T-helper 17 cell (primary cell): ENCODE data around the gene MYL2. TPM values are rescaled to one million over a fixed set of nuclear protein-coding genes. Genes with fewer than 3 reads are reported as not detected.

ENCODE experiments used
- ATAC-seq: fragments of 150-1000 bp; cut with Tn5 transposase; 2 replicates; pipeline ENCODE4 v1.10.0; 2021; ENCODE audit warnings: mild to moderate bottlenecking, moderate library complexity
- DNase-seq, 3 donors: peaks; one replicate each; pipeline versions ENCODE4 v3.0.0 to v3.0.0-alpha.2; 2020 to 2021
- H3K9me3 ChIP-seq: one replicate; pipeline ENCODE4 v1.7.0; 2013; ENCODE audit warnings: low read length, mild to moderate bottlenecking; ENCODE audit not compliant: control insufficient read depth, poor library complexity, severe bottlenecking
- H3K27ac Mint-ChIP-seq: one replicate; pipeline ENCODE4 v1.8.0; 2022; ENCODE audit warnings: mild to moderate bottlenecking, moderate library complexity, mixed read lengths
- H3K27me3 Mint-ChIP-seq: one replicate; pipeline ENCODE4 v1.8.0; 2022; ENCODE audit warnings: mixed read lengths
- H3K36me3 Mint-ChIP-seq: one replicate; pipeline ENCODE4 v1.8.0; 2022; ENCODE audit warnings: low read depth, mixed read lengths
- H3K4me1 Mint-ChIP-seq: one replicate; pipeline ENCODE4 v1.8.0; 2022; ENCODE audit warnings: mild to moderate bottlenecking, mixed read lengths
- H3K4me3 Mint-ChIP-seq: one replicate; pipeline ENCODE4 v1.8.0; 2022; ENCODE audit warnings: mild to moderate bottlenecking, moderate library complexity, mixed read lengths
- total RNA-seq, 4 donors: library from RNA in 2 of 4; stranded (reverse) in 2 of 4; gene quantifications; one replicate each; pipeline ENCODE4 v1.2.3 and lab custom pipeline; 2022 to 2026

Gene MYL2
- total RNA-seq, 2 donors from 2014 or later: not detected

GRCh38 chr12:110937104-110937641, 16.8 kb upstream of the MYL2 start:
- no peaks in the 10 kb centered on the region for H3K9me3 ChIP-seq
- H3K4me3 Mint-ChIP-seq: peak overlapping the region; percentile 28
- ATAC-seq: peak; percentile 56
- peaks cover 46% of the 10 kb centered on the region for H3K27me3 Mint-ChIP-seq
- peaks cover 2% of the 10 kb centered on the region for H3K36me3 Mint-ChIP-seq
- peak; percentile 27 to 55 (median 36) for DNase-seq
- H3K4me1 Mint-ChIP-seq: peaks cover 5% of the 10 kb centered on the region
- peak overlapping the region; percentile 84 for H3K27ac Mint-ChIP-seq

GRCh38 chr12:110936367-110937103, 16.2 kb upstream of the MYL2 start:
- peaks cover 49% of the 10 kb centered on the region for H3K27me3 Mint-ChIP-seq
- H3K9me3 ChIP-seq: no peaks in the 10 kb centered on the region
- DNase-seq (no peak), ATAC-seq (no peak)
- H3K4me1 Mint-ChIP-seq: peaks cover 7% of the 10 kb centered on the region
- no peaks in the 10 kb centered on the region for H3K36me3 Mint-ChIP-seq
- no peak overlapping the region for H3K27ac Mint-ChIP-seq
- H3K4me3 Mint-ChIP-seq: peak overlapping the region; percentile 28

- Mint-ChIP-seq H3K36me3 (no peaks in the 10 kb centered on the region), H3K4me1 (peaks cover 7% of the 10 kb centered on the region), H3K27ac (no peak overlapping the region), H3K27me3 (peaks cover 47% of the 10 kb centered on the region), H3K4me3 (no peak overlapping the region)
- ATAC-seq: no peak
- DNase-seq: no peak
- H3K9me3 ChIP-seq: no peaks in the 10 kb centered on the region
These were observed 15.2 kb upstream of the MYL2 start for GRCh38 chr12:110935588-110935987.

GRCh38 chr12:110934093-110934852, 13.9 kb upstream of the MYL2 start:
- DNase-seq (no peak), ATAC-seq (no peak)
- Mint-ChIP-seq H3K27me3 (peaks cover 43% of the 10 kb centered on the region), H3K36me3 (no peaks in the 10 kb centered on the region), H3K4me3 (no peak overlapping the region), H3K27ac (no peak overlapping the region), H3K4me1 (peaks cover 7% of the 10 kb centered on the region)
- no peaks in the 10 kb centered on the region for H3K9me3 ChIP-seq

GRCh38 chr12:110933326-110933974, 13.1 kb upstream of the MYL2 start:
- Mint-ChIP-seq H3K27ac (peak overlapping the region; percentile 19), H3K4me3 (no peak overlapping the region), H3K27me3 (peaks cover 43% of the 10 kb centered on the region), H3K4me1 (peaks cover 7% of the 10 kb centered on the region), H3K36me3 (no peaks in the 10 kb centered on the region)
- no peak for ATAC-seq
- no peaks in the 10 kb centered on the region for H3K9me3 ChIP-seq
- no peak for DNase-seq

GRCh38 chr12:110932046-110932445, 11.7 kb upstream of the MYL2 start:
- no peak overlapping the region for H3K4me3 Mint-ChIP-seq
- H3K36me3 Mint-ChIP-seq: no peaks in the 10 kb centered on the region
- H3K27me3 Mint-ChIP-seq: peaks cover 37% of the 10 kb centered on the region

GRCh38 chr12:110931315-110931728, 10.9 kb upstream of the MYL2 start:
- Mint-ChIP-seq H3K4me3 (no peak overlapping the region), H3K27me3 (peaks cover 31% of the 10 kb centered on the region), H3K4me1 (peaks cover 4% of the 10 kb centered on the region), H3K36me3 (no peaks in the 10 kb centered on the region), H3K27ac (no peak overlapping the region)
- H3K9me3 ChIP-seq: no peaks in the 10 kb centered on the region
- ATAC-seq (no peak), DNase-seq (no peak)

More at GRCh38 chr12:110932046-110932445, 11.7 kb upstream of the MYL2 start:
- DNase-seq: no peak
- no peak for ATAC-seq
- Mint-ChIP-seq H3K4me1 (peaks cover 6% of the 10 kb centered on the region), H3K27ac (no peak overlapping the region)
- no peaks in the 10 kb centered on the region for H3K9me3 ChIP-seq

GRCh38 chr12:110930348-110931314, 10.3 kb upstream of the MYL2 start:
- H3K36me3 Mint-ChIP-seq: peaks cover 2% of the 10 kb centered on the region
- DNase-seq (no peak), ATAC-seq (no peak)
- no peaks in the 10 kb centered on the region for H3K9me3 ChIP-seq
- H3K4me1 Mint-ChIP-seq: peaks cover 4% of the 10 kb centered on the region
- peaks cover 31% of the 10 kb centered on the region for H3K27me3 Mint-ChIP-seq
- H3K27ac Mint-ChIP-seq: no peak overlapping the region
- no peak overlapping the region for H3K4me3 Mint-ChIP-seq

- Mint-ChIP-seq H3K4me3 (no peak overlapping the region), H3K4me1 (peaks cover 4% of the 10 kb centered on the region), H3K36me3 (peaks cover 2% of the 10 kb centered on the region), H3K27ac (no peak overlapping the region), H3K27me3 (peaks cover 36% of the 10 kb centered on the region)
- DNase-seq (no peak), ATAC-seq (no peak)
- H3K9me3 ChIP-seq: no peaks in the 10 kb centered on the region
These were observed 9.4 kb upstream of the MYL2 start for GRCh38 chr12:110929818-110930217.

- DNase-seq (no peak), ATAC-seq (no peak)
- Mint-ChIP-seq H3K36me3 (peaks cover 2% of the 10 kb centered on the region), H3K27ac (no peak overlapping the region), H3K27me3 (peaks cover 29% of the 10 kb centered on the region), H3K4me1 (peaks cover 4% of the 10 kb centered on the region), H3K4me3 (no peak overlapping the region)
- H3K9me3 ChIP-seq: no peaks in the 10 kb centered on the region
These were observed 8.3 kb upstream of the MYL2 start for GRCh38 chr12:110928700-110929099.

GRCh38 chr12:110927546-110927945, 7.2 kb upstream of the MYL2 start:
- H3K4me1 Mint-ChIP-seq: peaks cover 4% of the 10 kb centered on the region
- DNase-seq: no peak
- no peak for ATAC-seq
- H3K9me3 ChIP-seq: no peaks in the 10 kb centered on the region
- H3K36me3 Mint-ChIP-seq: peaks cover 2% of the 10 kb centered on the region
- H3K27ac Mint-ChIP-seq: no peak overlapping the region
- no peak overlapping the region for H3K4me3 Mint-ChIP-seq
- peaks cover 31% of the 10 kb centered on the region for H3K27me3 Mint-ChIP-seq

- ATAC-seq (no peak), DNase-seq (no peak)
- no peak overlapping the region for H3K4me3 Mint-ChIP-seq
- H3K27ac Mint-ChIP-seq: no peak overlapping the region
- peaks cover 2% of the 10 kb centered on the region for H3K36me3 Mint-ChIP-seq
- no peaks in the 10 kb centered on the region for H3K9me3 ChIP-seq
- peaks cover 53% of the 10 kb centered on the region for H3K27me3 Mint-ChIP-seq
- H3K4me1 Mint-ChIP-seq: peaks cover 3% of the 10 kb centered on the region
These were observed 3.4 kb upstream of the MYL2 start for GRCh38 chr12:110923692-110924334.
